Superior temporal gyrus (tissue), 1 donor: ENCODE measurements around the gene ADM5.

Experiments used
- DNase-seq: peaks from one replicate; pipeline ENCODE4 v3.0.0-alpha.2; 2016; ENCODE audit errors: extremely low spot score

ADM5 gene

DNA sequence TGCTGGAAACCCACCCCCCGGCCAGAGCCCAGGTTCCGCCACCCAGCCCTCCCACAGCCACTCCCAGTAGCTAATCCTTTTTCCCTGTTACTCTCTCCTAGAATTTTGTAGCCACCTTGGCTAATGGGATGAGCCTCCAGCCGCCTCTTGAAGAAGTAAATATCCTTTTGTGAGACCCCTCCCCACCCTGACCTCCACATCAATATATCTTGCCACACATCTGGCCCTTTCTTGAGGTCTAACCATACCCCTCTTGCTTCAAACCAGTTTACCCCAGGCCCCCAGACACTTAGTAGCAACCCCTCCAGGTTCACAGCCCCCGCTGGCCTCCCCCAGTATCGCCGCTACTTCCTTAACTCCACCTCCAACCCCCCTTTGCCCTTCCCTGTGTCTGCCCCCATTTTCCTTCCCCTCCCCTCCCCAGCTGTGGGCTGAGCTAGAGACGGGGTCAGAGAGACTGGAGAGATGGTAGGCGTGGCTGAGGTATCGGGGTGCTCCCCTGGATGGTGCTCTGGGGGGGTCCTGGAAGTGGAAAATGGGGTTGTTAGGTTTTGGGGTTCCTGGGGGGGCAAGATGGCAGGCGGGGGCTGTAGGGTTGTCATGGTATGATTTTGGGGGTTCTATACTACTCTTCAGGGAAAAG lies 9.5 kb upstream of the ADM5 start:
- DNase-seq = no peak

DNA sequence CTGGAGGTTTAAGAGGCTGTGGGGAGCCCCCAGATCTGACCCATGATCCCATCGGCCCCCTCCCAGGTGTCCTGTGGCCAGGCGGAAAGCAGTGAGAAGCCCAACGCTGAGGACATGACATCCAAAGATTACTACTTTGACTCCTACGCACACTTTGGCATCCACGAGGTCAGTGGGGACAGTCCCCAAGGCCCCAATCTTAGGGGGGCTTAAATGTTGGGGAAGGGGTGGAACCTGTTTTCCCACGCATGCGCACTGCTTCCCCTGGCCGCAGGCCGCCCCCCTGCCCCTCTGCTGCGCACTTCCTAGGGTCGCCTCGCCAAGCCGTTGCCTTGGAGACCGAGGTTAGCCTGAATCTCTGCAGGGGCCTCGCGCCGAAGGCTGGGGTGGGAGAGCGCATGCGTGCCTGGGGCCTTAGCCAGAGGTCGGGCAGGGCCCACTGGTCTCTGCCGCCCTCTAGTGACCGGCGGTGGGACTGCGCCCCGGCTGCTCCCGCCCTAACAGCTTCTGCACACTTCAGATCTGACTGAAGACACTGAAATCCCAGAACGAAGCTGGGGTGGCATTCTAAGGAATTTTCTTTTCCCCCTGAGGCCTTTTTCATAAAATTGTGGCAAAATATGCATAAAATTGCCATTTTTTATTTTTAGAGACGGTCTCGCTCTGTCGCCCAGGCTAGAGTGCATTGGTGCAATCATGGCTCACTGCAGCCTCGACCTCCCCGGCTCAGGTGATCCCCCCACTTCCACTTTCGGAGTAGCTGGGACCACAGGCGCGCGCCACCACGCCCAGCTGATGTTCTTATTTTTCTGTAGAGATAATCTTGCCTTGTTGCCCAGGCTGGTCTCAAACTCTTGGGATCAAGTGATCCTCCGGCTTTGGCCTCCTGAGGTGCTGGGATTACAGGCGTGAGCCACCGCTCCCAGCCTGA lies 8.7 kb upstream of the ADM5 start:
- peak; percentile 92 for DNase-seq

DNA sequence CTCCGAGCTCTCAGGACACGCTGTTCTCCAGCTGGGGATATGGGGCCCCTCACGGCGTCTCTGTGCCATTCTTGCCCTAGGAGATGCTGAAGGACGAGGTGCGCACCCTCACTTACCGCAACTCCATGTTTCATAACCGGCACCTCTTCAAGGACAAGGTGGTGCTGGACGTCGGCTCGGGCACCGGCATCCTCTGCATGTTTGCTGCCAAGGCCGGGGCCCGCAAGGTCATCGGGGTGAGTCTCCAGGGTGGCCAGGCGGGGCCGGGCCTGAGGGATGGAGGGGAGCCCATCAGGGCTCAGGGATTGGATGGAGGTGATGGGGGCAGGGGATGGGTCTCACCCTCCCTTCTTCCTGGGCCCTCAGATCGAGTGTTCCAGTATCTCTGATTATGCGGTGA lies 7.6 kb upstream of the ADM5 start:
- DNase-seq = no peak

DNA sequence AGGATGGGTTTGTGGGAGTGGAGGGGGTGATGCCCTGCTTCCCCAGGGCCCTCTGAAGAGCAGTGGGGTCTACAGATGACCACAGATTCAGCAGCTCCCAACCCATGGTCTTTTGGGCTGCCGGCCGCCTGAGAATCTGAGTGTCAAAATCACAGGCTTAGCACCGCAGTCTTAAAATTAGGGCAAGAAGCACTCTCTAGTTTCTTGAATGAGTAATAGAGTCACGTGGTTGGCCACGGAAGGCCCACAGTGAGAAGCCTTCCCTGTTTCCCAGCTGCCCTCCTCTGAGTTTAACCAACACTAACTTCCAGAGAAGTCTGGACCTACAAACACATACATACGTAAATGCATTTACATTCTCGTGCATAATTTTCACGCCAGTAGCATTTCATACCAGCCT lies 7.1 kb upstream of the ADM5 start:
- peak; percentile 40 for DNase-seq

DNA sequence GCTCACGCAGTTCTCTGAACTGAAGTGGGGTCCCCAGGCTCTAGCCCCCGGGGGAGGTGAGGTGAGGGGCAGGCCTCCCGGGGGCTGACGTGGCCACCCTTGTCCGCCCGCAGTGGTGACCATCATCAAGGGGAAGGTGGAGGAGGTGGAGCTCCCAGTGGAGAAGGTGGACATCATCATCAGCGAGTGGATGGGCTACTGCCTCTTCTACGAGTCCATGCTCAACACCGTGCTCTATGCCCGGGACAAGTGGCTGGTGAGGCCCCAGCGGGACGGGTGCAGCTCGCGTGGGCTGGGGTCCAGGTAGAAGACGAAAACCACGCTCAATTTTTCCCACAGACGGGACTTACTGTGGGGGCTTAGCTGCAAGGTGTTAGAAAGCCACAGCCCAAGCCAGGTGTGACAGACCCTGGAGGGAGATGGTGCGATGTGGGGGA lies 5.6 kb upstream of the ADM5 start:
- DNase-seq = no peak

DNA sequence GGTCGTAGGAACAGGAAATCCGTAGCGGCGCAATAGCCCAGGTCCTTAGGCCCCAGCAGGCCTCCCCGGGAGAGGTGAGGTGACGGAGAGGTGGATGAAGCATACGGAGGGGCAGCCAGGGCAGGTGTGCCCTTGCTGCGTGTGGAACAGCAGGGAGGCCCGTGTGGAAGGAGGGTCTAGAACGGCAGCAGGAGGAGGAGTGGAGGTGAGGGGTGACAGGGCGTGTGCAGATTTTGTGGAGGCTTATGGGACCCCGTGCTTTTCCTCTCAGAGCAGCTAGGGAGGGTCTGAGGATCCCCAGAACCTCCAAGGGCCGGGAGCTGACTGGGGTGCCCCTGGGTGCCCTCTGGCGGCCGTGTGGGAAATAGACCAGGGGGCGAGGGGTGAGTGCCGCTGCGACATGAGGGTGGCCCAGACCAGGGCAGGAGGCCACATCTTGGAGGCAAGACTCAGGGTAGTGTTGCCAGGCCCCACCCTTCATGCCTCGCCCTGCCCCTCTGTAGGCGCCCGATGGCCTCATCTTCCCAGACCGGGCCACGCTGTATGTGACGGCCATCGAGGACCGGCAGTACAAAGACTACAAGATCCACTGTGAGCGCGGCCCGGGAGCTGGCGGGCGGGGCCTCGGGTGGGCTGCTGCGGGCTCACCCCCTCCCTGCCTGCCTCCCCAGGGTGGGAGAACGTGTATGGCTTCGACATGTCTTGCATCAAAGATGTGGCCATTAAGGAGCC lies 5.0 kb upstream of the ADM5 start:
- DNase-seq = no peak

DNA sequence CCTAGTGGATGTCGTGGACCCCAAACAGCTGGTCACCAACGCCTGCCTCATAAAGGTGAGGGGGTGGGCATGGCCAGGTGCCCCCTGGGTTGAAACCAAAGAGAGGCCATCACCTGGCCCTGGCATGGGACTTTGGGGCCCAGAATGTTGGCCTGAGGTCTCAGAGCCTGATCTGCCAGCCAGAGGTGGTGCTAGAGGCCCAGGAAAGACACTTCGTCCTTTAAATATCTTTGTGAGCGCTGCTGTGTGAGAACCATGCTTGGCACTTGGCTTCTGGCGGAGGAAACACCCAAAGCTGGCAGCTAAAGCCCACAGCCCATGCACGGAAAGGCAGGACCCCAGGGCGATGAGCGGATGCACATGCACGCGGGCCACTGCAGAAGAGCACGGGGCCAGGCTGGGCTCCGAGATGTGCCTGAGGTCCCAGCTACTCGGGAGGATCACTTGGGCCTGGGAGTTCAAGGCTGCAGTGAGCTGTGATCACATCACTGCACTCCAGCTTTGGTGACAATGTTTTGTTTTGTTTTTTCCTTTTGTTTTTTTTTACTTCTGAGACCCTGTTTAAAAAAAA lies 4.3 kb upstream of the ADM5 start:
- no peak for DNase-seq

DNA sequence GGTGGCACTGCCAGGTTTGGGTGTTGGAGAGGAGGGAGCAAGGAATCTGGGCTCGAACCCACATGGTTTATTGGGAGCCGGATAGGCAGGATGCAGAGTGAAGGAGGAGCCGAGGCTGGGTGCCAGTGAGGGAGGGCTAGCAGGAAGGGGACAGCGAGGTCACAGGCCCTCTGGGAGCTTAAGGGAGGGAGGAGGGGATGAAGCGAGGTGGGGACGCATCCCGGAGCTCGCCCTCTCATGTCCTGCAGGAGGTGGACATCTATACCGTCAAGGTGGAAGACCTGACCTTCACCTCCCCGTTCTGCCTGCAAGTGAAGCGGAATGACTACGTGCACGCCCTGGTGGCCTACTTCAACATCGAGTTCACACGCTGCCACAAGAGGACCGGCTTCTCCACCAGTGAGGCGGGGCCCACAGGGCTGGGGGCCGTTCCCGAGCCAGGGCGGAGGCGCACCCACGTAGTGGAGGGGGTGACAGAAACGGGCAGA lies 3.5 kb upstream of the ADM5 start:
- DNase-seq = no peak

DNA sequence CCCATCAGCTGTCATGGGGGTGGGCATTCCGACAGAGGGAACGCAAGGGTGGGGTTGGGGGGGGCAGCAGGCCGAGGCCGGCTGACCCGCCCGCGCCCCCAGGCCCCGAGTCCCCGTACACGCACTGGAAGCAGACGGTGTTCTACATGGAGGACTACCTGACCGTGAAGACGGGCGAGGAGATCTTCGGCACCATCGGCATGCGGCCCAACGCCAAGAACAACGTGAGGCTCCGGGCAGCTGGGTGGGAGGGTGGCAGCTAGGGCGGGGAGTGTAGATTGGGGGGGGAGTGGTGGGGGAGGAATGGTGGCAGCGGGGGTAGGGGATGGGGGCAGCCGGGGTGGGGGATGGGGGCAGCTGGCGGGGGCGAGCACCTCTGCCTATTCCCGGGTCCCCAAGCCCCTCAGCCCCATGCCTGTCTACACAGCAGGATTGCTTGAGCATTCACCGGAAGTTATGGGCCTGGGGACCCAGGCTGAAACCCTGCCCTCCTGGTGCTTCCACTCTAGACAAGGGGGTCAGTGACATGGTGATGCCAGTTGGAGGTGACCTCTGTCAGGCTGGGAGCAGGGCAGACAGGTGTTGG lies 2.8 kb upstream of the ADM5 start:
- DNase-seq = no peak

DNA sequence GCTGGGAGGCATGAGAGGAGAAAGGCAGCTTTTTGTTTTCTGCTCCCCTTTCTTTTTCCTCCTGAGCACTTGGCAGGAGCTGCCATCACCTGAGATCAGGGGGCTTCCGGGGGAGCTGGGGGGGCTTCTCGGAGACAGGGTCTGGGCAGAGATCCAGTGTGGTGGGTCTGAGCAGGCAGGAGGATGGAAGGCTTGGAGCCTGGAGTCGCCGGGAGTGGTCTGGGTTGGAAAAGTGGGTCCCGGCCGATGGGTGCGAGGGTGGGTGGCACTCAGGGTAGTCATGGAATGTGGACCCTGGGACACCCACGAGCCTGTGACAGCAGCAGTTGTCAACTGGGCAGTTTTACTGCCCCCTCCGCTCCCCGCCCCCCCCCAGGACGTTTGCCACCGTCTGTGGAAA lies 2.2 kb upstream of the ADM5 start:
- no peak for DNase-seq

DNA sequence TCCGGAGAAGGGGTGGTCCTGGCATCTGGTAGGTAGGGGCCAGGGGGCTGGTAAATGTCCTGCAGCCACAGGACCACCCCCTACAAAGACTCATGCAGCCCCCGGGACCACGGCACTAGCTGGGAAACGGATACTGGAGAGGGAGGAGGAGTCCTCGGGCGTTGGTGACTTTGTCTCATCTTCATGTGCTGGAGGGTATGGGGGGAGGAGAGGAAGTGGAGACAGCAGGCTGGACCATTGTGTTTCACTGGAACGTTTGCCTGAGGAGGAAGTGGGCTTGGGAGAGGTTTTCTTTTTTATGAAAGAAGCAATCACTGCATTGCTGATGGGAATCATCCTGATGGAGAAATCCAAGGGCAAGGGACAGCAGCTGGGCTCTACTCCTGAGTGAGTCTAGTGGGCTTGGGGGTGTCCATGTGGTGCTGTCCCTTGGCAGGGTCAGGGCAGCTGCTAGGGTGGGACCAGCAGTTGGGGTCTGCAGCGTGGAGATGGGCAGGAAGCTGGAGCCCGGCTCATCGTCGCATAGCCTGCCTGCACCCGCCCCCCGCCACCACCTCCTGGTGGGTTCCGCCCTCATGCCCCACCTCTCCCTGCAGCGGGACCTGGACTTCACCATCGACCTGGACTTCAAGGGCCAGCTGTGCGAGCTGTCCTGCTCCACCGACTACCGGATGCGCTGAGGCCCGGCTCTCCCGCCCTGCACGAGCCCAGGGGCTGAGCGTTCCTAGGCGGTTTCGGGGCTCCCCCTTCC lies 1.7 kb upstream of the ADM5 start:
- no peak for DNase-seq

DNA sequence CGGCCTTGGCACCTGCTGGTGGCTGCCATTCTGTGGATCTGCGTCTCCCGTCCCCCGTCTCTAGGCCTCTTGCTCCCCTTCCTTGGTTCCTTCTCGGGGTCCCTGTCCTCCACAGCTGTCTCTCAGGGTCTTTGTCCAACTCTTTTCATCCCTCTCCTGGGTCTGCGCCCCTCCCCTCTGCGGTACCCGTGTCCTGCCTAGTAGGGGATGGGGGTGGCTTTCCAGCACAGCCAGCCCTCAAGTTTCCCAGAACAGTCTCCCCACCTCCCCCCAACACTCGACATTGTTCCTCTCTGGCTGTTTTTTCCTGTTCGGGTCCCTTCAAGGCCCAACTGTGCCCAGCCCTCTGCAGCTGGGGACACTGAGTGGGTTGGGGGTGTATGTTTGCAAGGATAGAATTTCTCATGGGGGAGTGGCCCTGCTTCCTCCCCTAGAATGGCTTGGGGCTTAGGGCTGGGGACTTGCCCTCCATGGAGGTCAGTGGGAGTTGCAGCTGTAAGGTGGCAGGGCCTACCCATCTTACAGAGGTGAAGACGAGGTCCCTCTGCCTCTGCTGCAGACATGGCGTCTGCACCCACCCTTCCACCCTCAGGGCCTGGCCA lies 762 bp upstream of the ADM5 start:
- no peak for DNase-seq

DNA sequence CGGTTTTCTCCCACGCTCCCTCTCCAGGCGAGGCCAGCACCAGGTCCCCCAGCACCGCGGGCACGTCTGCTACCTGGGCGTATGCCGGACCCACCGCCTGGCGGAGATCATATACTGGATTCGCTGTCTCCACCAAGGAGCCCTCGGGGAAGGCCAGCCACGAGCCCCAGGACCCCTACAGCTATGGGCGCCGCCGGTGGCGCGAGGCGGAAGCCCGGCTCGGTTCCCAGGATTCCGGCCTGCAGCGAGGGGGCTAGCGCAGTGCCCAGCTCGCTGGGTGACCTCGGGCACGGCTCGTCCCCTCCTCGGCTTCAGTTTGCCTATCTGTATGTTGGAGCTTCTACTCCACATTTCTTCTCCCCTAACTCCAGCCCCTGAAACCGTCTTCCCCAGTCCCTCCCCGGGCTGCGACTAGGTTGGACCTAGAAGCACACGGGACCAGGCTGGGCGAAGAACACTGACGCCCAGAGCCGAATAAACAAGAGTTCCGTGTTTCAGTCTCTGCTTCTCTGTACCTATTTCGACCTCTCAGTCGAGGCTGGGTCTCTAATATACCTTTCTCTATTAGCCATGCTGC lies 773 bp downstream of the ADM5 start:
- no peak for DNase-seq

DNA sequence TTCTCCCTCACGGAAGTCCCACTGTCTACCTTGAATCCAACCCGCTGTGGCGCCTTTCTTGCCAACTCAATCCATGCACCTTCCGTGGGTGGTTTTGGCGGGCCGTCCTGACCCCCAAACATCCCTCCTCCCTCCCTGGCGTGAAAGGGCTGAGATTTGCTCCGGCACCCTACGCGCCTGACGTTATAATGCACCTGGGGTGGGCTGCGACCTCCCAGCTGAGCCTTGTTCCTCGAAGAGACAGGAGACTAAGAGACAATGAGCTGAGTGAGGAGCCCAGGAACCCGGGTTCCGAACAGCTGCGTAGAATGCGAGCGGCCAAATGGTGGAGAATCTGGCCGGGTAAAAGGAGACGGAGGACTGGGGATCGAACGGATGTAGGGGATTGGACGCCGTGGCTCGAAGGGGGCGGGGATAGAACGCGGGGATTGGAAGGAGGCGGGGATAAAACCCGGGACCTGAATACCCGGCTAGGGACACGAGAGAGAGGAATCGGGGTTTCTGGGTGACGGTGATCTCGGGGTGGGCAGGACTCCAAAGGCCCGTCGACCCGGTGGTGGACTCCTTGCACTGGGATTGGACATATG lies 1.4 kb downstream of the ADM5 start, which contains the start of gene CPT1C:
Gene CPT1C (plus strand): TSS at position 461 of the 587 bp plus-strand sequence. CDS start 1,137 bp downstream, outside the sequence.
- DNase-seq = peak; percentile 90

DNA sequence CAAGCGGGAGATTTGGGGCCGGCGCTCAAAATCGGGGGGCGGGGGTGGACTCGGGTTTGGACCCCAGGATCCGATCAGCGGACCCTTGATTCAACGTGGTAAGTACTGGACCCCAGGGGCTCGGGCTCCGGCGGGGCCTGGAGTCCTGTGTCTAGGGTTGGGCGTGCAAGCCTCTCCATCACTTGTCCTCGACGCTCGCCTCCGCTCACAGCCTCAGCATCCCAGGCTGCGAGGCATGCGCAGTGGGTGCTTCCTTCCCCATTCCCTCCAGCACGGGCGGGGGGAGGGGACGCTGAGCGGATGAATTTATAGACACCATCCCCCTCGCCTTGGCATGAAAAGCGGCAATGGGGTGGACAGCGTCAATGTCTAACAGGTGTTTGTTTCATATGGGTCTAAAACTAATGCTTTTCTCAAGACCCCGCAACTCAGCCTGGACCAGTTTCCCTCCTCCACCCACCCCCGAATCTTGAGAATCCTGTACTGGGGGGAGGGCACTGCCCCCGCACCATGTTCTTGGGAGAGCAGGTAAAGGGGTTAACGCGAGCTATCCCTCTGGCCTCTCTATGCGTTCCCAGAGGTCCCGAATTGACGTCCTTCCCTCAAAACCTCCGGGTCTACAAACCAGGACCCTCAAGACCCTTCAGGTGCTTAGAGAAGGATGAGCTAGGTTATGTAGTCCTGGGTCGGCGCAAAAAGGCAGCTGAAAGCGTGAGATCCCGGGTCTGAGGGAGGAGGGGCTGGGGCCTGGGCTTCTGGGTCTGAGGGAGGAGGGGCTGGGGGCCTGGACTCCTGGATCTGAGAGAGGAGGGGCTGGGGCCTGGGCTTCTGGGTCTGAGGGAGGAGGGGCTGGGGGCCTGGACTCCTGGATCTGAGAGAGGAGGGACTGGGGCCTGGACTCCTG lies 2.1 kb downstream of the ADM5 start:
- peak; percentile 85 for DNase-seq

DNA sequence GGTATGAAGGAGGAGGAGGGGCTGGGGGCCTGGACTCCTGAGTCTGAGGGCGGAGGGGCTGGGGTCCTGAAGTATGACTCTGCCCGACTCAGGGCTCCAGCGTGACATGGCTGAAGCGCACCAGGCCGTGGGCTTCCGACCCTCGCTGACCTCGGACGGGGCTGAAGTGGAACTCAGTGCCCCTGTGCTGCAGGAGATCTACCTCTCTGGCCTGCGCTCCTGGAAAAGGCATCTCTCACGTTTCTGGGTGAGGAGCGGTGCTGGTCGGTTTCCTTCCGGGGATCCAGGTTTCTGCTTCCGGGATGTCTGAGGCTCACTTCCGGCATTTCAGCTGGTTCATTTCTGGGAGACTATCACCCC lies 2.7 kb downstream of the ADM5 start:
- peak; percentile 56 for DNase-seq

DNA sequence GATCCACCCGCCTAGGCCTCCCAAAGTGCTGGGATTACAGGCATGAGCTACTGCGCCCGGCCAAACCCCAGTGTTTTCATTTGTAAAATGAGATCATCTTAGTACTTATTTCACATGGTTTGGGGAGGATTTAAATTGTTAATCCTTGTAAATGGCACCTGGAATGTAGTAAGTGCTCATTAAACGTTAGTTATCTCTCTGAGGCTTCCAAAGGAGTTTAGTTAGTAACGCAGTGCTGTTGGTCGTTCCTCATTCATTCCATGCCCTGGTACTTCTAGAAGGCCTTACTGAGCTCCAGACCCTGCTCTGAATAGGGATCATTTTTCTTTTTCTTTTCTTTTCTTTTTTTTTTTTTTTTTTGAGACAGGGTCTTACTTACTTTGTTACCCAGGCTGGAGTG lies 6.7 kb downstream of the ADM5 start:
- DNase-seq = no peak

DNA sequence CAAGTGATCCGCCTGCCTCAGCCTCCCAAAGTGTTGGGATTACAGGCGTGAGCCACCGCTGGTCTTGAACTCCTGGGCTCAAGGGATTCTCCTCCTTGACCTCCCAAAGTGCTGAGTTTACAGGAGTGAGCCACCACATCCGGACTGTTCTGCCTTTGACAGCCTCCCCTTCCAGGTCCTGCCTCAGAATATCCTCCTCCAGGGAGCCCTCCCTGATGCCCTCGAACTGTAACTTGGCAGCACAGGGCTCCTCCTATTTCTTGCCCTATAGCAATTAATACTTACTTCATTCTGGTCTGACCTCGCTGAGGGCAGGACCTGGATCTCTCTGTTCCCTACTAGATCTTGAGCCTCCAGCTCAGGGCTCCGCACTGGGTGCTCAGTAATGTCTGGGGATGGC lies 7.5 kb downstream of the ADM5 start:
- no peak for DNase-seq

DNA sequence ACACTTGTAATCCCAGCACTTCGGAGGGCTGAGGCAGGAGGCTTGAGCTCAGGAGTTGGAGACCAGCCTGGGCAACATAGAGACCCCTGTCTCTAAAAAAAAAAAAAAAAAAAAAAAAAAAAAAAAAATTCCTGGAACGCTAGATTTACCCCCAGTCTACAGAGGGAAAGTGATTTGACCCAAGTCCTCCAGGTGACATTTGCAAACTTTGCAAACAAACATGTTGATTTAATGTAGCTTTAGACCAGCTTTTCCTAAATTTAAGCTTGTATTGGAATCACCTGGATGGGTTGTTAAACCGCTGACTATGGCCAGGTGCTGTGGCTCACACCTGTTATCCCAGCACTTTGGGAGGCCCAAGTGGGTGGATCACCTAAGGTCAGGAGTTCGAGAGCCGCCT lies 10.0 kb downstream of the ADM5 start:
- no peak for DNase-seq
